Activated naive CD4-positive, alpha-beta T cell (primary cell): ENCODE data around the gene ELOVL6.

Source experiments
- DNase-seq, 4 experiments: peaks; one replicate each; lab custom pipeline; 2025; lab: John Stamatoyannopoulos, UW

The ELOVL6 gene

GRCh38 chr4:110025056-110025455 is 173.4 kb downstream of the ELOVL6 start:
- DNase-seq, result no peak

- DNase-seq, result no peak
These were observed 176.0 kb downstream of the ELOVL6 start for GRCh38 chr4:110022457-110022856.

- no peak for DNase-seq
These were observed 177.6 kb downstream of the ELOVL6 start for GRCh38 chr4:110020646-110021443.

GRCh38 chr4:110020139-110020538 is 178.3 kb downstream of the ELOVL6 start:
- no peak for DNase-seq

- no peak for DNase-seq
These were observed 179.3 kb downstream of the ELOVL6 start for GRCh38 chr4:110019153-110019552.

GRCh38 chr4:110014233-110014632 is 184.2 kb downstream of the ELOVL6 start:
- no peak for DNase-seq

- no peak for DNase-seq
These were observed 185.5 kb downstream of the ELOVL6 start for GRCh38 chr4:110012917-110013316.

GRCh38 chr4:110010797-110011196 is 187.6 kb downstream of the ELOVL6 start:
- DNase-seq, result no peak

GRCh38 chr4:110009550-110009949 is 188.9 kb downstream of the ELOVL6 start:
- no peak for DNase-seq

GRCh38 chr4:110008540-110008939 is 189.9 kb downstream of the ELOVL6 start:
- no peak for DNase-seq

GRCh38 chr4:110007217-110007616 is 191.2 kb downstream of the ELOVL6 start:
- no peak for DNase-seq

- no peak for DNase-seq
These were observed 192.9 kb downstream of the ELOVL6 start for GRCh38 chr4:110005461-110006056.

- no peak for DNase-seq
These were observed 193.9 kb downstream of the ELOVL6 start for GRCh38 chr4:110004556-110004955.

- DNase-seq, result no peak
These were observed 194.8 kb downstream of the ELOVL6 start for GRCh38 chr4:110003401-110004187.

GRCh38 chr4:110002326-110002725 is 196.1 kb downstream of the ELOVL6 start:
- DNase-seq, result no peak

- DNase-seq, result no peak
These were observed 198.9 kb downstream of the ELOVL6 start for GRCh38 chr4:109999585-109999912.

GRCh38 chr4:109998867-109999584 is 199.4 kb downstream of the ELOVL6 start:
- DNase-seq, result no peak

- no peak for DNase-seq
These were observed 201.9 kb downstream of the ELOVL6 start for GRCh38 chr4:109996526-109996925.
